Skeletal muscle satellite cell (primary cell): ENCODE results near the gene SYCE1L.
A peak's percentile ranks its signal among the peaks of the same experiment; 100 is the strongest.
"Not testable (repeated sequence)": the region's sequence is repeated elsewhere in the genome, so short reads cannot be mapped to it uniquely, and the experiment has no call there.

Source experiments
- H3K27me3 ChIP-seq: 2 replicates; pipeline ENCODE4 v1.7.0; 2013; ENCODE audit warnings: low read length; ENCODE audit not compliant: control insufficient read depth, insufficient read depth
- H3K36me3 ChIP-seq: 2 replicates; pipeline ENCODE4 v1.7.0; 2013; ENCODE audit warnings: mild to moderate bottlenecking, control low read depth, low read length; ENCODE audit not compliant: insufficient read depth
- H3K4me1 ChIP-seq: 2 replicates; pipeline ENCODE4 v1.7.0; 2013; ENCODE audit warnings: low read length; ENCODE audit not compliant: control insufficient read depth, insufficient read depth
- H3K4me2 ChIP-seq: 2 replicates; pipeline ENCODE4 v1.7.0; 2013; ENCODE audit warnings: mild to moderate bottlenecking, low read length
- H3K4me3 ChIP-seq: 2 replicates; pipeline ENCODE4 v1.7.0; 2013; ENCODE audit warnings: low read length
- H3K9ac ChIP-seq: 2 replicates; pipeline ENCODE4 v1.7.0; 2013; ENCODE audit warnings: mild to moderate bottlenecking, low read depth, low read length, moderate library complexity
- H3K9me3 ChIP-seq: replicated peaks from 2 replicates; pipeline ENCODE4 v1.7.0; 2013; ENCODE audit warnings: mild to moderate bottlenecking, control low read depth, low read length

SYCE1L gene

DNA sequence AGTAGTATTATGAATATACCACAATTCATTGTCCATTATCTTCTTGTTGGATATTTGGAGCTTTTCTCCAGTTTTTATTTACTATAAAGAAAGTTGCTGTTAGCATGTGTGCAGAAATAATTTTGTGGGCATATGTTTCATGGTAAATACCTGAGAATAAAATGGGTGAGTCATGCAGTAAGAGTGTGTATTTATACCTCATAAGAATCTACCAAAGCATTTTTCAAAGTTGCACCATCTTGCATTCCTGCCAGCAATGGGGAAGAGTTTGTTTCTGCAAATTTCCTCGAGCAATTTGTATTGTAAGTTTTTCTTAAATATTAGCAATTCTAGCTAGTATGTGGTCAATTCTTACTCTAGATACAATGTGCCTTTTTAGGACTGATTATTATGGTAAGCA lies 16.1 kb upstream of the SYCE1L start:
- H3K4me1 ChIP-seq = no peaks in the 10 kb centered on the region
- H3K27me3 ChIP-seq = peaks cover 4% of the 10 kb centered on the region
- no peak overlapping the region for H3K4me3 ChIP-seq
- no peaks in the 10 kb centered on the region for H3K9me3 ChIP-seq
- no peak overlapping the region for H3K4me2 ChIP-seq
- no peaks in the 10 kb centered on the region for H3K36me3 ChIP-seq
- H3K9ac ChIP-seq = no peak overlapping the region

DNA sequence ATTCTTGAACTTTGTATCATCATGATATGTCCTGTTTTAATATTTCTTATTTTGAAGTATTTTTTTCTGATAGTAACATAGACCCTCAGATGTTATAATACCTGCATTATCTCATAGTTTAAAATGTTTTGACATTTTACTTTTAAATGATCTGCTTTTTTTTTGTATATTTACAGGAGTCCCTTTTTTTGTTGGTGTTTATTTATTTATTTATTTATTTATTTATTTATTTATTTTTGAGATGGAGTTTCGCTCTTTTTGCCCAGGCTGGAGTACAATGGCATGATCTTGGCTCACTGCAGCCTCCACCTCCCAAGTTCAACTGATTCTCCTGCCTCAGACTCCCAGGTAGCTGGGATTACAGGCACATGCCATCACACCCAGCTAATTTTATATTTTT lies 12.9 kb upstream of the SYCE1L start:
- not testable (repeated sequence) for H3K4me3 ChIP-seq, H3K9ac ChIP-seq, H3K9me3 ChIP-seq, H3K4me2 ChIP-seq, H3K27me3 ChIP-seq, H3K4me1 ChIP-seq, H3K36me3 ChIP-seq

DNA sequence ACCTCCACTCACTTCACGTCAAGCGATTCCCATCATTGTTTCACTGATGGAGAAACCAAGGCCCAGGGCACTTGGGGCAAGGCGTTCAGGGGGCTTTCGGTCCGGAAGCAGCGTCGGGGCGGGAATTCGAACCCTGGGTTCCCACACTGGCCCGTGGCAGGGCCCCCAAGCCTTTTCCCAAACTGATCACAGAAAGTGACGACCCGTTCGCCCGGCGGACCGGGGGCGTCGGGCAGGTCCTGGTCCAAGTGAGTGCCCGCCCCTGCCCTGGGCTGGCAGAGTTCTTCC lies 9.1 kb upstream of the SYCE1L start:
- no peaks in the 10 kb centered on the region for H3K9me3 ChIP-seq
- peaks cover 9% of the 10 kb centered on the region for H3K4me1 ChIP-seq
- H3K9ac ChIP-seq = peak overlapping the region; percentile 94
- peaks cover 4% of the 10 kb centered on the region for H3K27me3 ChIP-seq
- H3K4me3 ChIP-seq = peak overlapping the region; percentile 95
- H3K4me2 ChIP-seq = peak overlapping the region; percentile 92
- peaks cover 13% of the 10 kb centered on the region for H3K36me3 ChIP-seq

DNA sequence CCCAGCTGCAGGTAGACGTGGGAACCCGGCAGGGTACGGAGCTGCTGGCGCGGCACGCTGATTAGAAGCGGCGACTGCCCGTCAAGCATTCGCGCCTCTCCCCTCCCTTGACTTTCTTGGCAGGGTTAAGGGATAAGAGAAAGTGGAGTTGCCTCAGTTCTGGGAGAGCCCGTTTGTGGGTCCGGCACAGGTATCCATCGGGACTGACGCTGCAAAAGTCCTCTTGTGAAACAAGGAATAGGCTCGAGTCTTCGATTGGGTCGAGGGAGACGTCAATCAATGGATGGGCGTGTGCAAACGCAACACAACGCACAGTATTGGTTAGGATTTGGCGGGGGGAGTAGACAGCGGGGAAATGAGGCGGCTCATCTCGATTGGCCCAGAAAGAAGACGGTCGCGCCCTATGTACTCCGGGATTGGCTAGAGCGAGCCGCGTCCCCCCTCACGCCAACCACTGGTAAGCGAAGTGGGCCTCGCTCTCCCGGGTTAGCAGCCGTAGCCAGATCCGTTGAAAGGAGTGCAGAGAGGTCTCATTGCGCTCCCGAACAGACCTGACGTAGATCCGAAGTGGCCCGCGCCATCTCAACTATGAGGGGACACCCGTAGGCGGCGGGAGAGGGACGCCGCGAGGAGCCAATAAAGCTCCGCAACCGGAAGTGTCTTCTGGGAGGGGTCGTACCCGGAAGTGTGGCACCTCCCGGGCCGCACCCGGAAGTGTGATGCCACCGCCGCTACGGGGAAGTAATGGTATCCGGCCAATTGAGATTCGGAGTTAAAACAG lies 8.5 kb upstream of the SYCE1L start, which contains the start of gene MON1B:
TSS of gene MON1B (plus strand) at position 713 of the 781 bp plus-strand sequence. CDS start 296 bp downstream, outside the sequence.
- Histone ChIP-seq H3K4me1 (peaks cover 9% of the 10 kb centered on the region), H3K36me3 (peaks cover 19% of the 10 kb centered on the region), H3K9me3 (no peaks in the 10 kb centered on the region), H3K4me3 (peak within 1 kb of the TSS; percentile 95), H3K9ac (peak within 1 kb of the TSS; percentile 94), H3K4me2 (peak within 1 kb of the TSS; percentile 92), H3K27me3 (no peaks in the 10 kb centered on the region)

DNA sequence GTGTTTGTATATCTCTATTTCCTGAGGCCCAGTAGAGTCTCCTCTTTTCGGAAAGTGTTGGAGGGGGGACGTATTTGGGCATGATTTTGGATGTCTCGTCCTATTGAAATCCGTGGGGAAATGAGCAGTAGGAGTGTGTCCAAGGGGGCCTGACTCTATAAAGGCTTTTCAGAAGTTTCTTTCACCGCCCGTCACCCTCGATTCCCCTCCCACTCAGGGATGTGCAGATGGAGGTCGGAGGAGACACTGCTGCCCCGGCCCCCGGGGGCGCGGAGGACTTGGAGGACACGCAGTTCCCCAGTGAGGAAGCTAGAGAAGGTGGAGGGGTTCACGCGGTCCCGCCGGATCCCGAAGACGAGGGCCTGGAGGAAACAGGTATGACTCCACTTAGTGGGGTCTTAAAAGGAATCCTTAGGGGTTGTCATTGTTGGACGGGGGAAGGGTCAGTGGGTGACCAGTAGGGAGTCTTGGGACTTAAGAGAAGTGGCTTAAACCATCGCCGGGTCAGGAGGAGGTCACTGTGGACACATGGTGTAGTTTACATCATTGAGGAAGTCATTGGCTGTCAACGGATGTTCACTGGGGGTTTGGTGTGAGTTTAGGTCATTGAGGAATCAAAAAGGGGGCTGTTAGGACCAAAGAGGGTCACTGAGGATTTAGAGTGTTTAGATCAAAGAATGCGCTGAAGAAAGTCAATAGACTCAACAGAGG lies 7.8 kb upstream of the SYCE1L start:
- H3K4me2 ChIP-seq = peak overlapping the region; percentile 84
- H3K9me3 ChIP-seq = no peaks in the 10 kb centered on the region
- H3K27me3 ChIP-seq = no peaks in the 10 kb centered on the region
- H3K36me3 ChIP-seq = peaks cover 23% of the 10 kb centered on the region
- H3K9ac ChIP-seq = peak overlapping the region; percentile 94
- H3K4me1 ChIP-seq = peaks cover 9% of the 10 kb centered on the region
- H3K4me3 ChIP-seq = peak overlapping the region; percentile 95

DNA sequence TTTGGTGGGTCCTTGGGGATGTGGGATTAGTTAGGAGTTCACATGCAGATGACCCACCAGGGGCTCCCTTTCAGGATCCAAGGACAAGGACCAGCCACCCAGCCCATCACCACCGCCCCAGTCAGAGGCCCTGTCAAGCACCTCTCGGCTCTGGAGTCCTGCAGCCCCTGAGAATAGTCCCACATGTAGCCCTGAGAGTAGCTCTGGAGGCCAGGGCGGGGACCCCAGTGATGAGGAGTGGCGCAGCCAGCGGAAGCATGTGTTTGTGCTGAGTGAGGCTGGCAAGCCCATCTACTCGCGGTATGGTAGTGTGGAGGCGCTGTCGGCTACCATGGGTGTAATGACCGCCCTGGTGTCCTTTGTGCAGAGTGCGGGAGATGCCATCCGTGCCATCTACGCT lies 5.8 kb upstream of the SYCE1L start:
- Histone ChIP-seq H3K9me3 (no peaks in the 10 kb centered on the region), H3K4me3 (no peak overlapping the region), H3K36me3 (peaks cover 35% of the 10 kb centered on the region), H3K4me2 (no peak overlapping the region), H3K9ac (no peak overlapping the region), H3K27me3 (no peaks in the 10 kb centered on the region), H3K4me1 (peaks cover 9% of the 10 kb centered on the region)

DNA sequence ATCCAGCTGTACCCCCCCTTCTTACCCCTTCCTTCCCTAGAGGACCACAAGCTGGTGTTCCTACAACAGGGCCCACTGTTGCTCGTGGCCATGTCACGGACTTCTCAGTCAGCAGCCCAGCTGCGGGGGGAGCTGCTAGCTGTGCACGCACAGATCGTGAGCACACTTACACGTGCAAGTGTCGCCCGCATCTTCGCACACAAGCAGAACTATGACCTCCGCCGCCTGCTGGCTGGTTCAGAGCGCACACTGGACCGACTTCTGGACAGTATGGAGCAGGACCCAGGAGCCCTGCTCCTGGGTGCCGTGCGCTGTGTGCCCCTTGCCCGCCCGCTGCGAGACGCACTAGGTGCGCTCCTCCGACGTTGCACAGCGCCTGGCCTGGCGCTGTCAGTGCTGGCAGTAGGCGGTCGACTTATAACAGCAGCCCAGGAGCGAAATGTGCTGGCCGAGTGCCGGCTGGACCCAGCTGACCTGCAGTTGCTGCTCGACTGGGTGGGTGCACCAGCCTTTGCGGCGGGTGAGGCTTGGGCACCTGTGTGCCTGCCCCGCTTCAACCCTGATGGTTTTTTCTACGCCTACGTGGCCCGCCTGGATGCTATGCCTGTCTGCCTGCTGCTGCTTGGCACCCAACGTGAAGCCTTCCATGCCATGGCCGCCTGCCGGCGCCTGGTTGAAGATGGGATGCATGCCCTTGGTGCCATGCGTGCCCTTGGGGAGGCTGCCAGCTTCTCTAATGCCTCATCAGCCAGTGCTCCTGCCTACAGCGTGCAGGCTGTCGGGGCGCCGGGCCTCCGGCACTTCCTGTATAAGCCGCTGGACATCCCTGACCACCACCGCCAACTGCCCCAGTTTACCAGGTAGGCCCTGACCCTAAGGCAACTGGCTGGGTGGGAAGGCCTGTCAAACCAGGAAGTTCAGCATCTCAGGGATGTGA lies 4.6 kb upstream of the SYCE1L start:
- Histone ChIP-seq H3K36me3 (peaks cover 46% of the 10 kb centered on the region), H3K27me3 (no peaks in the 10 kb centered on the region), H3K4me1 (peaks cover 9% of the 10 kb centered on the region), H3K9me3 (no peaks in the 10 kb centered on the region), H3K4me2 (no peak overlapping the region), H3K9ac (no peak overlapping the region), H3K4me3 (no peak overlapping the region)

DNA sequence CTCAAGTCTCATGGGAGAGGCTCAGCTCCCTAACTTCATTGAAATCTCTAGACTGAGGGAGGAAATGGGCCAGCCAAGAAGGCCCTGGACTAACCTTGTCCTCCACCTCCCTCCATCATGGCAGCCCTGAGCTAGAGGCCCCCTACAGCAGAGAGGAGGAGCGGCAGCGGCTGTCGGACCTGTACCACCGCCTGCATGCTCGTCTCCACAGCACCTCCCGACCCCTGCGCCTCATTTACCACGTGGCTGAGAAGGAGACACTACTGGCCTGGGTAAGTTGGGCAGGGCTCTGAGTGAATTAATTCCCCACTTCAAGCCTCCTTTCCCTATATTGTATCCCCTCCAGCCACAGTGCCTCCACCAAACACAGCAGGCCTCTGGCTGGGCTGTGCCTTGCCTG lies 3.8 kb upstream of the SYCE1L start:
- no peaks in the 10 kb centered on the region for H3K27me3 ChIP-seq
- peaks cover 46% of the 10 kb centered on the region for H3K36me3 ChIP-seq
- no peak overlapping the region for H3K9ac ChIP-seq
- no peak overlapping the region for H3K4me2 ChIP-seq
- H3K9me3 ChIP-seq = no peaks in the 10 kb centered on the region
- no peak overlapping the region for H3K4me3 ChIP-seq
- H3K4me1 ChIP-seq = peaks cover 9% of the 10 kb centered on the region

DNA sequence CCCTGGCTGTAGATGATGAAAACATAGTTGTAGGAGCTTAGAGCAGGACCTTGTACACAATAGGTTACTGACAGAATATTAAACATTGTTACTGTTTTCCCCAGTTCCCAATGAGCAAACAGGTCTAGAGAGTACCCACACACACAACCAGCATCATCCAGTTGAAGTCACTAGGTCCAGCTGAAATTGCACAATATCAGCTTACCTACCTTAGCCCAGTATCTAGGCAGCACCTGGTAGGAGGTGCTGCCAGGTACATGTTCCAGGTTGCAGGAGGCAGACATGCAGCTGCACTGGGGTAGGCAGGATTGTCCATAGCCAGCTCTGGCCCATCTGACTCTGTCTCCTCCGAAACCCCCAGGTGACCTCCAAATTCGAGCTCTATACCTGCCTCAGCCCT lies 1.5 kb upstream of the SYCE1L start:
- no peak overlapping the region for H3K4me2 ChIP-seq
- no peak overlapping the region for H3K4me3 ChIP-seq
- no peaks in the 10 kb centered on the region for H3K4me1 ChIP-seq
- H3K27me3 ChIP-seq = no peaks in the 10 kb centered on the region
- H3K36me3 ChIP-seq = peaks cover 49% of the 10 kb centered on the region
- H3K9ac ChIP-seq = no peak overlapping the region
- H3K9me3 ChIP-seq = no peaks in the 10 kb centered on the region

DNA sequence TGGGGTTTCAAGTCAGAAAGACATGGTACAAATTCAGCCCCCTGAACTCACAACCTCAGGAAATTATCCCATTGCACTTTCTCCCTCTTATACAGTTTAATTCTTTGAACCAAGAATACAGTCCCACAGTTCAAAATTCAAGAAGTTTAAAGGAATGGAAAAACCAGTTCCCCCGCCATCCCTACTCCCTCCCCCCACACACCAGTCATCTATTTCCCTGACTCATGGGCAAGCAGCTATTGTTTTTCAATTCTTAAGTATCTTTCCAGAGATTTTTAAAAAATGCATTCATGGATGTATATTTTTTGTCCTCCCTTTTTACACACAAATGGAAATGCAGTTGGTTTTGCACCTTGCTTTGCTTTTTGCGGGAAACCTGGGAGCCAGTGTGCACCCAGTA lies 7.3 kb downstream of the SYCE1L start:
- Histone ChIP-seq H3K4me2 (no peak overlapping the region), H3K9me3 (no peaks in the 10 kb centered on the region), H3K27me3 (no peaks in the 10 kb centered on the region), H3K4me1 (no peaks in the 10 kb centered on the region), H3K36me3 (no peaks in the 10 kb centered on the region), H3K4me3 (no peak overlapping the region), H3K9ac (no peak overlapping the region)

DNA sequence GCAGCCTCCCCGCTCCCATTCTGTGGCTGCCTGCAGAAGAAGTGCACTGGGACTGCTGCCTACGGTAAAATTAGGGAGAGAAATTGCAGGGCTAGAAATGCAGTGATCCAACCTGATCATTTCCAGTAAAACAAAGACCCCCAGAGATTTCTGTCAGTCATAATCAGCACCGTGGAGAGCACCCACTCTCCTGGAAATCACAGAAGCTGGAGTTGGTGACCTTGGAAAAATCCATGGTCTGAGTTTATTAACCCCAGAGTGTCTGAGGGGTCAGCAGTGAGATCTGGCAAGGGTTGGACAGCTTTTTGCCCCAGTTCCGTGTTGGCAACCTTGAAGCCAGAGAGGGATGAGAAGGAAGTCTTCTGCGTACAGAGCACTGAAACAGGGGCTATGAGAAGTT lies 7.8 kb downstream of the SYCE1L start:
- H3K9me3 ChIP-seq = no peaks in the 10 kb centered on the region
- no peaks in the 10 kb centered on the region for H3K36me3 ChIP-seq
- H3K27me3 ChIP-seq = no peaks in the 10 kb centered on the region
- H3K4me2 ChIP-seq = no peak overlapping the region
- peaks cover under 1% of the 10 kb centered on the region for H3K4me1 ChIP-seq
- H3K9ac ChIP-seq = no peak overlapping the region
- H3K4me3 ChIP-seq = no peak overlapping the region
